Left forelimb (tissue), 1 donor: ENCODE measurements around the gene MPPED1.

ENCODE experiments used
- DNase-seq: peaks from one replicate; pipeline ENCODE4 v3.0.0-alpha.2; 2018; ENCODE audit warnings: low spot score

The MPPED1 gene

DNA sequence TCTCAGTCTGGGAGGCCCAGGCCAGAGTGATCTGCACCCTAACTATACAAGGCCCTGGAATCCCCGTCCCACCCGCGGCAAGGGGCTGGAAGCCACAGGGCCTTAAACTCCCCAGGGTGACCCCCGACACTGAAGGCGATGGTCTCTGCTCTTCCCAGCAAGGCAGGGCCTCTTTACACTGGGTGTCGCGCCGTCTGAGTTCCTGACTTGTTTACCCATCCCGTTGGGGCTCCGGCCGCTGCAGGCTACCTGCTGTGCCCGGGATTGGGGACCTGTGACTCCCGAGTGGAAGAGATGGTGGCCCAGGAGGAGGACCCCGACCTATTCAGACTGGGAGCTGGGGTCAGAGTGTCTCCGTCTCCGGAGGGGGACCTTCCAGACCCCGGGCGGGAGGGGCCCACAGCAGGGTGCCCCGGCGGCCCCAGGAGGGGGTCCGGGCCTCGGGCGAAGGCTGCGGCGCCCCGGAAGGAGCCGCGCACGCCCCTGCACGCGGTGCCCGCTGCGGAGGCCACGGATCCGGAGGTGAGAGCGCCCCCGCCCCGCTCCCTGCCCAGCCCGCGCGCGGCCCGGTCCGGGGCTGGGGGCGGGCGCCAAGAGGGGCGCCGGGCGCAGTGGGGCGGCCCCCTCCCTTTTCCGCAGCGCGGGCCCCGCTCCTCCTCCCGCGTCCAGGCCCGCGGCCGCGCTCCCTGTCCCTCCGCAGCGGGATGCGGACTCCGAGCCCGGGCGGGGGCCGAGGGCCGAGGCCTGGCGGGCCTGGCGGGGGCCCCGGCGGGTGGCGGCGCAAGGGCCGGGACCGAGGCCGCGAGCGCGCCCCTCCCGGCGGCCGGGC, 560 bp upstream of the MPPED1 start:
- DNase-seq, result no peak

- no peak for DNase-seq
These were observed 1.3 kb downstream of the MPPED1 start for GRCh38 chr22:43412808-43413795.

GRCh38 chr22:43413826-43414225, 2.0 kb downstream of the MPPED1 start:
- DNase-seq, result no peak

DNA sequence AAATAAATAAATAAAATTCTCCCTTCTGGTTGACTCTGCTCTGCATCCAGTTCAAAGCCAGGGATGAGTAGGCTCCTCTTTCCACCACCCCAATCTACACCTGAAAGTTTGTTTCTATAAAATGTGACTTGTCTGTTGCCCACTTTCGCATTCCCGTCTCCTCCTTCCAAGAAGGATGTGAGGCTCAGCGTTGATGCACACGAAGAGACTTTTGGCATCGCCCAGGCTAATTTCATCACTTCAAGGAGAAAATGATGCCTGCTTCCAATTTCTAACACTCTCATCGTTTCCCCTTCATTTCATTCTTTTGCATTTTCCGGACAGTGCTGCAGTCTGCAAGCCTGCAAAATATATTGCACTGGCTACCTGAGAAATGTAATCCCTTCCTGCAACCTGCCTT, 3.9 kb downstream of the MPPED1 start:
- DNase-seq, result no peak

DNA sequence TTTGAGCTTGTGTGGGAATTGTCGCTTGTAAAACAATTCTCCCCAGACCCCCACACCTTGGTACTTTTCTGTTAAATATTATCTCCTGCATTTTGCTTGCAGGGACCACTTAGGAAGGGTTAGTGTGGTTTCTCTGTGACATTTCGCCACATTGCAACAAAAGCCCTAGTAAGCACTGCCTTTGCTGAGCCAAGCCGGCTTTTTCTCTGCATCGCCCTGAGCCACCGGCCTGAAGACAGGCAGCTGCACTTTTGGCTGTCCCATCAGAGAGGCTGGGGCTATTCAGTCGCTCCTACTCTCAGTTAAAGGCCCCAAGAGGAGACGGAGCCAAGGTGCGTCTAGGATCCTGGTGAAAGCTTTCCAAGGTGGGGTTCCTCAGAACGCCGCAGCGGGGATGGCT, 5.7 kb downstream of the MPPED1 start:
- no peak for DNase-seq

DNA sequence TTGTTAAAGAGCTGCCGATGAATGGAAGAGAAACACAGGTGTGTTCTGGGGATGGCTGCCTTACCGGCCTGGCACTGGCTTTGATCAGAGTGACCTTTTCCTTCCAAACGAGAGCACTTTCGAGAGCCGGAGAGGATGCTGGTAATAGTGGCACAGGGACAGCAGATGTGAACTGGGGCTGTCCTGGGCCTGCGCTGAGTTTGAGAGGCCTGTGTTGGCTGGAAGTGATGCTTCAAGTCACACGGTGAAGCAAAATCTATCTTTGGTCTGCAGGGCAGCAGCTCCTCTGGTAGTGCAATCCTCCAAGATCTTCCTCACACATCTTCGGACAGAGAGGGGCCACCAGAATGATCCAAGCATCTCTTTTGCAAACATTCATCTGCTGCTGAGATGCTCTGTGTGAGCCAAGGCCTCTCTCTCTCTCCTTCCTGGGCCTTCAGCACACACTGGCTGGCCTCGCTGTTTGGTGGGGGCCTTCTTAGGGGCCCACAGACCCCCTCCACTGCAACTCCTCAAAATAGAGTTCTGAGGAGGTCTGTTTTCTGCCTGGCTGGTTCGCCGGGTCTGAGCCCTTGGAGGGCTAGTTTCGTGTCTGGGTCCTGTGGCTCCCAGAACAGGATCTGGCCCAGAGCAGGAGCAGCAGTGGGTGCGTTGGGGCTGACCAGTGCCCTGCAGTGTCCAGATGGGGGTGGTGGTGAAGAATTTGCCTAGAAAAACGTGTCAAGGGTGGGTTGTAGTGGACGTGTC, 6.4 kb downstream of the MPPED1 start:
- no peak for DNase-seq

- no peak for DNase-seq
These were observed 7.7 kb downstream of the MPPED1 start for GRCh38 chr22:43419371-43420080.

- no peak for DNase-seq
These were observed 9.3 kb downstream of the MPPED1 start for GRCh38 chr22:43421046-43421665.

- no peak for DNase-seq
These were observed 10.3 kb downstream of the MPPED1 start for GRCh38 chr22:43421914-43422615.

GRCh38 chr22:43423046-43423445, 11.2 kb downstream of the MPPED1 start:
- no peak for DNase-seq

DNA sequence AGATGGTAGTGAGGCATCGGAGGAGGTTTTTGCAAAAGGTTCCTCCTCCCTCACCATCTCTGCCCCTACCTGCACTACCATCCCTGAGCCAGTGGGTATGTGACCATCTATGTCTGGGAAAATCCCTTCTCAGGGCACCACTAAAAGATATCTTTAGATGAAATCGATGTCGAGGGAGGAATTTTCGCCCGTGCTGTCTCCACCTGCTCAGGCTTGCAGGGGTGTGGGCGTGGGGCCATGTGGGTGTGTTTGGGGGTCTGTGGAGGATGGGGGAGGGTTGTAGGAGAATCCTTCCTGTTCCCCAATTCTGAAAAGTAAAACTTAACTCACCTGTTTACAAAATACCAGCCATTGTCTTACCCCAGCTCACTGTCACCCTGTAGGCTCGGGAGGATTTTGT, 12.4 kb downstream of the MPPED1 start:
- DNase-seq, result no peak

DNA sequence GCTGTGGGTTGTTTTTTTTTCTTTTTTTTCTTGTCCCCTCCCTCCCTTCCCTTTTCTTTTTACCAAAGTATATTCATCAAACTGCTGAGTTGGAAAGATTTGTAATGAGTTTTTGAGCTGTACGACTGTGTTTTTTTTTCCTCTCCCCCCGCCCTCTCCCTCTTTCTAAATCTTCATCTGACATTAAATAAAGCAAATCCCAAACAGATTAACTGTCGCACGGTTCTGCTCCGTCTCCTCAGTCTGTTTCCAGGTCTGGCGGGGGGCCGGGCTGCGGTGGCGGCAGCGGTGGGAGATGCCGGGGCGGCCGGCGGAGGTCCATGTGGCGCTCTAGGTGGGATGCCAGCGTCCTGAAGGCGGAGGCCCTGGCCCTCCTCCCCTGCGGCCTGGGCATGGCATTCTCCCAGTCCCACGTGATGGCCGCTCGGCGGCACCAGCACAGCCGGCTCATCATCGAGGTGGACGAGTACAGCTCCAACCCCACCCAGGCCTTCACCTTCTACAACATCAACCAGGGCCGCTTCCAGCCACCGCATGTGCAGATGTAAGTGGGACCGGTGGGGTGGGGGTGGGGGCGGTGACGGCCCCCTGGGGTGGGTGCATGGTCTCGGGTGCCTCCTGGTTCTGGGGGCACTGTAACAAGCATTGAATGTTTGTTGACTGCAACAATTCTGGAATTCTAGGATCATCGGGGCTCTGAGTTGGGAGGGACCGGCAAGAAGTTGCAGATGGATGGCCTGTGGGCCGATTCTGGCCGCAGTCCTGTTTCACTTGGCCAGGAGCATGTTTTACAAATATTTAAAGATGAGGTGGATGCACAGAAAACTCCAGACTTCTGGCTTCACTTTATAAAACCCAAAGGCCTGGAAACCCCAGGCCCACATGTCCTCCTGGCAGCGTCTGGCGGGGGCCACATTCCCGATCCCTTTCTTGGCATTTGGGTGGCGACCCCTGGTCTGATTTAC, 13.1 kb downstream of the MPPED1 start:
- no peak for DNase-seq

GRCh38 chr22:43425976-43426785, 14.4 kb downstream of the MPPED1 start:
- no peak for DNase-seq

DNA sequence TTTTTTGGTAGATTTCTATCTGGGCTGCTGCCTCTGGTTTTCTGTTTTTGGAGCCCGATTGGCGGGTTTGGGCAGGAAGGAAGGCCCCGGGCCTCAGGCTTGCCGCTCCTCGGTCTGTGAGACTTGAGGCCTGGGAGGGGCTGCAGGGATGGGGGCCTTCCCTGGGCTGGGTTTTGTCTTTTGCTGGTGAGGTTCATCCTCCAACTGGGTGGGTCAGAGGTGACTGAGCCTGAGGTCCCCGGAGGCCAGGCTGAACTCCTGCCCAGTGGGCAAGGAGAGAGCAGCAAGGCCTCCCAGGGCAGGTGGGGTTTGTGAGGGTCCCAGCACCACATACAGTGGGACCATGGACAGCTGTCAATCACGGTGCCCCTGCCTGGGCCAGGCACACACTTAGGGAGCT, 15.0 kb downstream of the MPPED1 start:
- no peak for DNase-seq

GRCh38 chr22:43427296-43428004, 15.6 kb downstream of the MPPED1 start:
- no peak for DNase-seq

GRCh38 chr22:43428005-43428485, 16.2 kb downstream of the MPPED1 start:
- no peak for DNase-seq

GRCh38 chr22:43428521-43428920, 16.7 kb downstream of the MPPED1 start:
- DNase-seq, result no peak

DNA sequence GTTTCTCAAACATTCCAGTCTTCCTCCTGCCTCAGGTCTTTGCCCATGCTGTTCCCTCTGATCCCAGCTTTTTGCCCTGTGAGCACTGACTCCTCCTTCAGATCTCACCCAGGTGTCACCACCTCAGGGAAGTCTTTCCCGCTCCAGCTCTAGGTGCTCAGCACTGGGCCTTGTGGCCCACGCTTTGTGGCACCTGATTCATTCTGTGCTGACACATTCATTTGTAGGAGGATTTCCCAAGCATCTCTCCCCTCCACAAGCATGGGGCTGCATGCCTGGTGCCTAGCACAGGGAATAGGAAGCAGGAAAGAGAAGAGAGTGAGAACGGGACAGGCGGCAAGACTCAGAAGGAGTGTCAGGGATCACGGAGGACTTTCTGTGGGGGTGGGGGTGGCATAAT, 17.6 kb downstream of the MPPED1 start:
- no peak for DNase-seq
